ENCODE measurements around the gene PLA2G6. TPM values are rescaled to one million over a fixed set of nuclear protein-coding genes. Genes with fewer than 3 reads are reported as not detected.

PLA2G6 gene
- total RNA-seq, 1 experiment from 2014 or later, result 16.2 TPM

DNA sequence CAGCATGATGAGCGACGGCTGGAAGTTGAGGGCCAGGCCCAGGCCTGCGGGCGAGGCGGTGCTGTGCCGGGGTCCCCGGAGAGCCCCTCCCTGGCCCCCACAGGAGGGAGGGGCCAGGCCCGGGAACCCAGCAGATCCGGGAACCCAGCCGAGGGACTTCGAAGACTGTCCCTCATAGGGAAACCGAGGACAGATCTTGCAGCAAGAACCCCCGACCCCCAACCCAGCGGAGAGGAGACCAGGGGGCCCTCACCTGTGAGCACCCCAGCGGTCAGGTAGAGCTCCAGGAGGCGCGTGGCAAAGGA, 100.0 kb downstream of the PLA2G6 start:
- TF ChIP-seq, protein P1, sequence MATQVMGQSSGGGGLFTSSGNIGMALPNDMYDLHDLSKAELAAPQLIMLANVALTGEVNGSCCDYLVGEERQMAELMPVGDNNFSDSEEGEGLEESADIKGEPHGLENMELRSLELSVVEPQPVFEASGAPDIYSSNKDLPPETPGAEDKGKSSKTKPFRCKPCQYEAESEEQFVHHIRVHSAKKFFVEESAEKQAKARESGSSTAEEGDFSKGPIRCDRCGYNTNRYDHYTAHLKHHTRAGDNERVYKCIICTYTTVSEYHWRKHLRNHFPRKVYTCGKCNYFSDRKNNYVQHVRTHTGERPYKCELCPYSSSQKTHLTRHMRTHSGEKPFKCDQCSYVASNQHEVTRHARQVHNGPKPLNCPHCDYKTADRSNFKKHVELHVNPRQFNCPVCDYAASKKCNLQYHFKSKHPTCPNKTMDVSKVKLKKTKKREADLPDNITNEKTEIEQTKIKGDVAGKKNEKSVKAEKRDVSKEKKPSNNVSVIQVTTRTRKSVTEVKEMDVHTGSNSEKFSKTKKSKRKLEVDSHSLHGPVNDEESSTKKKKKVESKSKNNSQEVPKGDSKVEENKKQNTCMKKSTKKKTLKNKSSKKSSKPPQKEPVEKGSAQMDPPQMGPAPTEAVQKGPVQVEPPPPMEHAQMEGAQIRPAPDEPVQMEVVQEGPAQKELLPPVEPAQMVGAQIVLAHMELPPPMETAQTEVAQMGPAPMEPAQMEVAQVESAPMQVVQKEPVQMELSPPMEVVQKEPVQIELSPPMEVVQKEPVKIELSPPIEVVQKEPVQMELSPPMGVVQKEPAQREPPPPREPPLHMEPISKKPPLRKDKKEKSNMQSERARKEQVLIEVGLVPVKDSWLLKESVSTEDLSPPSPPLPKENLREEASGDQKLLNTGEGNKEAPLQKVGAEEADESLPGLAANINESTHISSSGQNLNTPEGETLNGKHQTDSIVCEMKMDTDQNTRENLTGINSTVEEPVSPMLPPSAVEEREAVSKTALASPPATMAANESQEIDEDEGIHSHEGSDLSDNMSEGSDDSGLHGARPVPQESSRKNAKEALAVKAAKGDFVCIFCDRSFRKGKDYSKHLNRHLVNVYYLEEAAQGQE (IDR thresholded peaks at IDR 0.05; ENCODE audit: insufficient read depth in 1 of 2, low read depth in 2 of 2, low read length in 1 of 2), result no peak
- TF ChIP-seq, protein P2, sequence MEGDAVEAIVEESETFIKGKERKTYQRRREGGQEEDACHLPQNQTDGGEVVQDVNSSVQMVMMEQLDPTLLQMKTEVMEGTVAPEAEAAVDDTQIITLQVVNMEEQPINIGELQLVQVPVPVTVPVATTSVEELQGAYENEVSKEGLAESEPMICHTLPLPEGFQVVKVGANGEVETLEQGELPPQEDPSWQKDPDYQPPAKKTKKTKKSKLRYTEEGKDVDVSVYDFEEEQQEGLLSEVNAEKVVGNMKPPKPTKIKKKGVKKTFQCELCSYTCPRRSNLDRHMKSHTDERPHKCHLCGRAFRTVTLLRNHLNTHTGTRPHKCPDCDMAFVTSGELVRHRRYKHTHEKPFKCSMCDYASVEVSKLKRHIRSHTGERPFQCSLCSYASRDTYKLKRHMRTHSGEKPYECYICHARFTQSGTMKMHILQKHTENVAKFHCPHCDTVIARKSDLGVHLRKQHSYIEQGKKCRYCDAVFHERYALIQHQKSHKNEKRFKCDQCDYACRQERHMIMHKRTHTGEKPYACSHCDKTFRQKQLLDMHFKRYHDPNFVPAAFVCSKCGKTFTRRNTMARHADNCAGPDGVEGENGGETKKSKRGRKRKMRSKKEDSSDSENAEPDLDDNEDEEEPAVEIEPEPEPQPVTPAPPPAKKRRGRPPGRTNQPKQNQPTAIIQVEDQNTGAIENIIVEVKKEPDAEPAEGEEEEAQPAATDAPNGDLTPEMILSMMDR (IDR thresholded peaks at IDR 0.05), result no peak
- TF ChIP-seq POLR2AphosphoS5 (IDR thresholded peaks at IDR 0.05; ENCODE audit: low read depth, low read length), result no peak
- TF ChIP-seq TCF7L2 (IDR thresholded peaks at IDR 0.05; ENCODE audit: low read depth, low read length), result no peak
- TF ChIP-seq SIN3A (IDR thresholded peaks at IDR 0.05; ENCODE audit: borderline replicate concordance, insufficient read depth, low read depth, low read length), result no peak
- ATAC-seq (no peak), DNase-seq (ENCODE audit: low read depth, low spot score) (no peak)
- Histone ChIP-seq H3K4me1 (ENCODE audit: control insufficient read depth, insufficient read depth, low read length) (no peaks in the 10 kb centered on the region; the same call in 1 of the 2 replicates), H3K36me3 (ENCODE audit: control insufficient read depth, insufficient read depth, low read length) (no peaks in the 10 kb centered on the region), H3K27ac (ENCODE audit: low read length) (no peak overlapping the region), H3K4me3 (ENCODE audit: low read depth in 2 of 2, low read length in 2 of 2) (no peak overlapping the region), H3K27me3 (ENCODE audit: control insufficient read depth, insufficient read depth, low read length) (no peaks in the 10 kb centered on the region), H3K9me3 (ENCODE audit: control insufficient read depth, insufficient read depth, low read depth, low read length) (no peaks in the 10 kb centered on the region)
- in situ Hi-C loops (cut with HindIII; ENCODE audit: low pct_unique_long_range_greater_than_20kb, low sequenced_read_pairs) (no loop called here), intact Hi-C loops (cut with micrococcal nuclease; ENCODE audit: unreplicated experiment) (no loop called here)
- ChIA-PET CTCF (no interaction called here), POLR2A (no interaction called here)
- BruUV-seq (replicated peaks), result no TSS peak

DNA sequence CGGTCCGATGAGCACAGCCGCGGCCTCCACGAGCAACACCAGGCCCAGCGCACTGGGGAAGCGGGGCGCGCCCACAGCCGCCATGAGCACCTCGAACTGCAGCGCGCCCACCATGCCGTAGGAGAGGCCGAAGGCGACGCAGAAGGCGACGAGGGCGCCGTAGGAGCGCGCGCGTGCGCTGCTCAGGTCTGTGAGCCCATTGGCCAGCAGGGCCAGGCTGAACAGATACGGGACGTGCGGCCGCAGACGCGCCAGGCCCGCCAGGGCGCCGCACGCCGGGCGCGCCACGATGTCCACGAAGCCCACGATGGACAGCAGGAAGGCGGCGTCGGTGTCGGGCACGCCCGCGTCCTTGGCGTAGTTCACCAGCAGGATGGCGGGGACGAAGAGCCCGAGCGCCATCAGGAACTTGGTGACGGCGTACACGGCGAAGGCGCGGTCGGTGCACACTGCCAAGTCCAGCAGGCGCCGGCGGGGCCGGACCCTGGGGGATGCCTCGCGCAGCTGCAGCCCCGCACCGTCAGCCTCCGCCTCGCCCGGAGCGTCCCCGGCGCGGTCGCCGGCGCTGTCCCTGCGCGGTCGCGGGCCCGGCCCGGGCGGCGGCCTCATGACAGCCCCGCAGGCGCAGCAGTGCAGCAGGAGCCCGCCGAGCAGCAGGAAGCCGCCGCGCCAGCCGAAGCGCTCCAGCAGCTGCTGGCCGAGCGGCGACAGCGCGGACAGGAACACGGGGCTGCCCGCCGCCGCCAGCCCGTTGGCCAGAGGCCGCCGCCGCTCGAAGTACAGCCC, 100.6 kb downstream of the PLA2G6 start:
- DNase-seq (ENCODE audit: low read depth, low spot score) (no peak), ATAC-seq (no peak)
- no peaks in the 10 kb centered on the region for H3K36me3 ChIP-seq (ENCODE audit: control insufficient read depth, insufficient read depth, low read length)
- no peaks in the 10 kb centered on the region for H3K9me3 ChIP-seq (ENCODE audit: control insufficient read depth, insufficient read depth, low read depth, low read length)
- intact Hi-C loops (cut with micrococcal nuclease; ENCODE audit: unreplicated experiment) (no loop called here), in situ Hi-C loops (cut with HindIII; ENCODE audit: low pct_unique_long_range_greater_than_20kb, low sequenced_read_pairs) (no loop called here)
- TF ChIP-seq, protein P1 (IDR thresholded peaks at IDR 0.05; ENCODE audit: insufficient read depth in 1 of 2, low read depth in 2 of 2, low read length in 1 of 2), result no peak
- no peak for TF ChIP-seq TCF7L2 (IDR thresholded peaks at IDR 0.05; ENCODE audit: low read depth, low read length)
- no peak for TF ChIP-seq POLR2AphosphoS5 (IDR thresholded peaks at IDR 0.05; ENCODE audit: low read depth, low read length)
- TF ChIP-seq SIN3A (IDR thresholded peaks at IDR 0.05; ENCODE audit: borderline replicate concordance, insufficient read depth, low read depth, low read length), result no peak
- TF ChIP-seq, protein P2 (IDR thresholded peaks at IDR 0.05), result no peak
- CTCF ChIA-PET, result no interaction called here
- H3K4me1 ChIP-seq (ENCODE audit: control insufficient read depth, insufficient read depth, low read length), result no peaks in the 10 kb centered on the region; the same call in 1 of the 2 replicates
- BruUV-seq (replicated peaks), result no TSS peak
- H3K4me3 ChIP-seq (ENCODE audit: low read depth in 2 of 2, low read length in 2 of 2), result no peak overlapping the region
- POLR2A ChIA-PET, result no interaction called here
- H3K27ac ChIP-seq (ENCODE audit: low read length), result no peak overlapping the region
- H3K27me3 ChIP-seq (ENCODE audit: control insufficient read depth, insufficient read depth, low read length), result no peaks in the 10 kb centered on the region
